IMR-90 (cell line): ENCODE measurements around the gene VAV1. TPM values are rescaled to one million over a fixed set of nuclear protein-coding genes. Genes with fewer than 3 reads are reported as not detected.

ENCODE experiments used
- ATAC-seq: fragments of 200-7000 bp; cut with Tn5 transposase; 2 replicates; pipeline ENCODE4 v1.9.1; 2020; ENCODE audit warnings: low read depth, mild to moderate bottlenecking, moderate library complexity
- BruUV-seq: library from RNA; stranded (reverse); fragments of 400-500 nt; replicated peaks from 2 replicates; lab custom pipeline; 2021; lab: Mats Ljungman, UMichigan
- CTCF ChIA-PET: fragments of 300-600 bp; formaldehyde crosslinking; extraction: SDS; loops from one replicate; lab custom pipeline; 2021; ENCODE audit warnings: antibody characterized with exemption; lab: Yijun Ruan, JAX
- POLR2A ChIA-PET: fragments of 300-600 bp; sonication (Branson Sonifier 250); formaldehyde crosslinking; loops from one replicate; lab custom pipeline; 2022; ENCODE audit warnings: antibody characterized with exemption; ENCODE audit not compliant: unreplicated experiment; lab: Charles Lee
- DNase-seq: peaks from one replicate; pipeline ENCODE4 v3.0.0; 2013
- H2AFZ ChIP-seq: replicated peaks from 2 replicates; pipeline ENCODE3; 2013; ENCODE audit warnings: low read length, mild to moderate bottlenecking; ENCODE audit not compliant: poor library complexity
- H2AK5ac ChIP-seq: 2 replicates; pipeline ENCODE4 v1.6.1; 2013; ENCODE audit warnings: low read depth, low read length, inconsistent platforms
- H2AK9ac ChIP-seq: replicated peaks from 2 replicates; pipeline ENCODE3; 2013; ENCODE audit warnings: mild to moderate bottlenecking, low read depth, low read length, moderate library complexity; ENCODE audit not compliant: poor library complexity
- H2BK120ac ChIP-seq: 2 replicates; pipeline ENCODE4 v1.6.1; 2013; ENCODE audit warnings: low read depth, low read length, inconsistent platforms
- H2BK15ac ChIP-seq: 3 replicates; pipeline ENCODE4 v1.6.1; 2013; ENCODE audit warnings: low read depth, low read length, inconsistent platforms
- H2BK20ac ChIP-seq: 2 replicates; pipeline ENCODE4 v1.6.1; 2013; ENCODE audit warnings: low read depth, mild to moderate bottlenecking, inconsistent platforms, low read length, moderate library complexity
- H2BK5ac ChIP-seq: 2 replicates; pipeline ENCODE4 v1.6.1; 2013; ENCODE audit warnings: mild to moderate bottlenecking, low read depth, low read length, inconsistent platforms; ENCODE audit not compliant: poor library complexity, severe bottlenecking
- H3K14ac ChIP-seq: replicated peaks from 2 replicates; pipeline ENCODE4 v1.6.1; 2013; ENCODE audit warnings: low read depth, low read length, inconsistent platforms
- H3K18ac ChIP-seq: 2 replicates; pipeline ENCODE4 v1.6.1; 2013; ENCODE audit warnings: low read depth, low read length, control low read depth
- H3K23ac ChIP-seq: 2 replicates; pipeline ENCODE4 v1.6.1; 2013; ENCODE audit warnings: low read depth, low read length, inconsistent platforms
- H3K27ac ChIP-seq: 2 replicates; pipeline ENCODE4 v1.5.1; 2013; ENCODE audit warnings: mild to moderate bottlenecking, control low read depth, low read length; ENCODE audit not compliant: insufficient read depth
- H3K27me3 ChIP-seq: 2 replicates; pipeline ENCODE4 v1.6.1; 2013; ENCODE audit warnings: low read length; ENCODE audit not compliant: control insufficient read depth, insufficient read depth
- H3K36me3 ChIP-seq: 2 replicates; pipeline ENCODE4 v1.6.1; 2013; ENCODE audit warnings: low read length, mixed read lengths; ENCODE audit not compliant: control insufficient read depth, insufficient read depth
- H3K4ac ChIP-seq: 2 replicates; pipeline ENCODE4 v1.6.1; 2013; ENCODE audit warnings: low read depth, low read length, inconsistent platforms
- H3K4me1 ChIP-seq: 2 replicates; pipeline ENCODE4 v1.6.1; 2013; ENCODE audit warnings: low read length, mixed read lengths; ENCODE audit not compliant: control insufficient read depth, insufficient read depth
- H3K4me2 ChIP-seq: 2 replicates; pipeline ENCODE4 v1.6.1; 2013; ENCODE audit warnings: low read depth, mild to moderate bottlenecking, control low read depth, low read length, moderate library complexity
- H3K4me3 ChIP-seq: 2 replicates; pipeline ENCODE4 v1.5.1; 2013; ENCODE audit warnings: low read depth, mild to moderate bottlenecking, control low read depth, low read length, moderate library complexity; ENCODE audit not compliant: insufficient read depth
- H3K56ac ChIP-seq: 2 replicates; pipeline ENCODE4 v1.6.1; 2013; ENCODE audit warnings: low read length, inconsistent platforms; ENCODE audit not compliant: insufficient read depth; ENCODE audit errors: extremely low read depth
- H3K79me1 ChIP-seq, 2 experiments: 2 replicates each; pipeline ENCODE4 v1.6.1; 2013; ENCODE audit warnings: low read length in 2 of 2, inconsistent platforms in 1 of 2, low read depth in 1 of 2
- H3K9ac ChIP-seq: 2 replicates; pipeline ENCODE4 v1.6.1; 2013; ENCODE audit warnings: low read depth, low read length, control low read depth
- H3K9me1 ChIP-seq: 2 replicates; pipeline ENCODE4 v1.6.1; 2013; ENCODE audit warnings: low read length, inconsistent platforms; ENCODE audit not compliant: insufficient read depth
- H3K9me3 ChIP-seq: 2 replicates; pipeline ENCODE4 v1.6.1; 2013; ENCODE audit warnings: low read length; ENCODE audit not compliant: control insufficient read depth, insufficient read depth
- H4K20me1 ChIP-seq: 2 replicates; pipeline ENCODE4 v1.6.1; 2013; ENCODE audit warnings: low read length, inconsistent platforms; ENCODE audit not compliant: insufficient read depth
- H4K5ac ChIP-seq: 2 replicates; pipeline ENCODE4 v1.6.1; 2013; ENCODE audit warnings: mild to moderate bottlenecking, low read depth, low read length, control low read depth
- H4K8ac ChIP-seq, 2 experiments: 2 replicates each; pipeline ENCODE4 v1.6.1; 2013; ENCODE audit warnings: low read depth in 2 of 2, low read length in 2 of 2, control low read depth in 1 of 2, inconsistent platforms in 1 of 2
- H4K91ac ChIP-seq: 2 replicates; pipeline ENCODE4 v1.6.1; 2013; ENCODE audit warnings: low read depth, low read length, inconsistent platforms; ENCODE audit not compliant: insufficient read depth
- BHLHE40 ChIP-seq: fragments of 150-350 bp; IDR thresholded peaks from 2 replicates; pipeline ENCODE4 v1.6.1; 2016; ENCODE audit warnings: mild to moderate bottlenecking, low read depth, low read length
- CEBPB ChIP-seq: IDR thresholded peaks from 2 replicates; pipeline ENCODE4 v1.6.1; 2012; ENCODE audit warnings: low read depth, low read length, improper control_type of control experiment
- CHD1 ChIP-seq: IDR thresholded peaks from 2 replicates; pipeline ENCODE4 v1.6.1; 2012; ENCODE audit warnings: low read depth, low read length, improper control_type of control experiment
- CTCF ChIP-seq: conservative IDR thresholded peaks from 2 replicates; pipeline ENCODE4 v1.5.1; 2012; ENCODE audit warnings: mild to moderate bottlenecking, low read depth, low read length, improper control_type of control experiment
- ELK1 ChIP-seq: fragments of 150-350 bp; IDR thresholded peaks from 2 replicates; pipeline ENCODE4 v1.6.1; 2016; ENCODE audit warnings: low read depth, mild to moderate bottlenecking, low read length, moderate library complexity, borderline replicate concordance
- FOS ChIP-seq: fragments of 150-350 bp; IDR thresholded peaks from 2 replicates; pipeline ENCODE4 v1.6.1; 2016; ENCODE audit warnings: low read depth, low read length
- MAFK ChIP-seq: IDR thresholded peaks from 2 replicates; pipeline ENCODE4 v1.6.1; 2012; ENCODE audit warnings: low read depth, low read length, improper control_type of control experiment
- MAZ ChIP-seq: IDR thresholded peaks from 2 replicates; pipeline ENCODE4 v1.6.1; 2012; ENCODE audit warnings: low read depth, mild to moderate bottlenecking, low read length, improper control_type of control experiment, moderate library complexity, borderline replicate concordance
- MXI1 ChIP-seq: IDR thresholded peaks from 2 replicates; pipeline ENCODE4 v1.6.1; 2012; ENCODE audit warnings: low read depth, mild to moderate bottlenecking, low read length, moderate library complexity, borderline replicate concordance
- NFE2L2 ChIP-seq: fragments of 150-350 bp; IDR thresholded peaks from 2 replicates; pipeline ENCODE4 v1.6.1; 2016; ENCODE audit warnings: low read depth, mild to moderate bottlenecking, low read length
- POLR2A ChIP-seq: IDR thresholded peaks from 2 replicates; pipeline ENCODE4 v1.6.1; 2012; ENCODE audit warnings: mild to moderate bottlenecking, low read depth, low read length
- RAD21 ChIP-seq: IDR thresholded peaks from 2 replicates; pipeline ENCODE4 v1.6.1; 2012; ENCODE audit warnings: low read length, improper control_type of control experiment
- RCOR1 ChIP-seq: IDR thresholded peaks from 2 replicates; pipeline ENCODE4 v1.6.1; 2012; ENCODE audit warnings: mild to moderate bottlenecking, low read length, improper control_type of control experiment; ENCODE audit not compliant: insufficient replicate concordance
- USF2 ChIP-seq: fragments of 150-350 bp; IDR thresholded peaks from 2 replicates; pipeline ENCODE4 v1.6.1; 2017; ENCODE audit warnings: mild to moderate bottlenecking, antibody characterized with exemption, low read length, low read depth
- WGBS, 2 experiments: methylation state at CpG; one replicate each; pipeline versions ENCODE4 v1.1.5 to v1.1.7; 2013; ENCODE audit warnings: missing lambda C conversion rate in 2 of 2; ENCODE audit not compliant: insufficient read length in 1 of 2; ENCODE audit errors: extremely low coverage in 2 of 2; 5-methylcytosine and 5-hydroxymethylcytosine counted together
- dilution Hi-C: fragments of 300-500 bp; cut with HindIII; formaldehyde crosslinking; loops from one replicate; pipeline ENCODE4 v1.14.3; 2018; ENCODE audit warnings: low sequenced_read_pairs; ENCODE audit not compliant: unreplicated experiment
- in situ Hi-C: fragments of 300-500 bp; cut with MboI; formaldehyde crosslinking; loops from 3 replicates; pipeline ENCODE4 v1.14.3; 2019; ENCODE audit warnings: low sequenced_read_pairs, inconsistent platforms, mixed read lengths
- intact Hi-C: fragments of 100-400 bp; cut with micrococcal nuclease; formaldehyde crosslinking; loops from 2 replicates; pipeline ENCODE4 v1.10.0; 2022
- polyA plus RNA-seq, 3 experiments: library from polyadenylated mRNA; depleted of rRNA; stranded (reverse); fragments of >200 nt; gene quantifications; 2 replicates each; pipeline ENCODE4 v1.2.3, GENCODE V29; 2012; ENCODE audit warnings: low replicate concordance in 1 of 3
- total RNA-seq: library from RNA; depleted of rRNA; stranded (reverse); fragments of >200 nt; gene quantifications from 2 replicates; pipeline ENCODE4 v1.2.3, GENCODE V29; 2012

The VAV1 gene
- total and polyA plus RNA-seq, 2 of the 4 experiments (the other 2 are of a cell fraction) = not detected

GRCh38 chr19:6724631-6725492 is 47.6 kb upstream of the VAV1 start:
- H4K8ac ChIP-seq = no peak overlapping the region
- no peak overlapping the region for H3K18ac ChIP-seq
- no peaks in the 10 kb centered on the region for H3K9me3 ChIP-seq
- no peak overlapping the region for H3K23ac ChIP-seq
- no peak overlapping the region for H4K5ac ChIP-seq
- TF ChIP-seq NFE2L2 (no peak), POLR2A (no peak), MAZ (no peak), RAD21 (no peak), MXI1 (no peak), BHLHE40 (no peak), USF2 (no peak), FOS (no peak), RCOR1 (no peak), CTCF (no peak), CHD1 (no peak), ELK1 (no peak), CEBPB (no peak), MAFK (no peak)
- ChIA-PET CTCF (no interaction called here), POLR2A (no interaction called here)
- H4K91ac ChIP-seq = no peak overlapping the region
- H2AFZ ChIP-seq = no peak overlapping the region
- peaks cover 2% of the 10 kb centered on the region; the same call in 1 of the 2 replicates for H3K4me1 ChIP-seq
- 72% methylated on average over 2 of the region's 15 CpGs; no CpG with 5 or more reads in 1 of the 2 experiments for WGBS, 2 experiments
- no peak overlapping the region for H2BK120ac ChIP-seq
- H2BK20ac ChIP-seq = no peak overlapping the region
- DNase-seq (no peak), ATAC-seq (no peak)
- H3K4me2 ChIP-seq = no peak overlapping the region
- no peaks in the 10 kb centered on the region for H3K27me3 ChIP-seq
- dilution Hi-C loops (no loop called here), in situ Hi-C loops (no loop called here), intact Hi-C loops (no loop called here)
- H3K27ac ChIP-seq = no peak overlapping the region
- no peak overlapping the region for H2AK9ac ChIP-seq
- H3K9me1 ChIP-seq = no peaks in the 10 kb centered on the region; the same call in 1 of the 2 replicates
- H3K14ac ChIP-seq = no peak overlapping the region
- H2AK5ac ChIP-seq = no peak overlapping the region
- H2BK15ac ChIP-seq = no peak overlapping the region
- H4K20me1 ChIP-seq = no peaks in the 10 kb centered on the region
- H3K4me3 ChIP-seq = no peak overlapping the region
- no peak overlapping the region for H2BK5ac ChIP-seq
- H3K4ac ChIP-seq = no peak overlapping the region
- H3K36me3 ChIP-seq = no peaks in the 10 kb centered on the region
- no peak overlapping the region for H3K9ac ChIP-seq
- no TSS peak for BruUV-seq
- no peak overlapping the region for H3K56ac ChIP-seq
- no peaks in the 10 kb centered on the region for H3K79me1 ChIP-seq
